OCI-M2 (cell line): ENCODE measurements around the gene PC.

Experiments
- DNase-seq: peaks from one replicate; lab custom pipeline; 2025; ENCODE audit not compliant: unreplicated experiment; lab: John Stamatoyannopoulos, UW

PC gene

DNA sequence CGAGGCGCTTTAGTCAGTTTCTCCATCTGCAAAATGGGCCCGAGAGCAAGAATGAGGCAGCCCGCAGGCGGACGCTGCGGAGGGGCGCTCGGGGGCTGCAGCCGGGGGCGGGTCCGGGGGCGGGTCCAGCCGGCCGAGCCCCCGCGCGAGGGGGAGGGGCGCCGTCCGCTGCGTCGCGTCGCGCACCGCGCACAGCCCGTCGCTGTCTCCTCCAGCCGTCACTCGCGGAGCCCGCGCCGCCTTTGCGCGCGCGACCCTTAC lies 282 bp downstream of the PC start:
- no peak for DNase-seq

DNA sequence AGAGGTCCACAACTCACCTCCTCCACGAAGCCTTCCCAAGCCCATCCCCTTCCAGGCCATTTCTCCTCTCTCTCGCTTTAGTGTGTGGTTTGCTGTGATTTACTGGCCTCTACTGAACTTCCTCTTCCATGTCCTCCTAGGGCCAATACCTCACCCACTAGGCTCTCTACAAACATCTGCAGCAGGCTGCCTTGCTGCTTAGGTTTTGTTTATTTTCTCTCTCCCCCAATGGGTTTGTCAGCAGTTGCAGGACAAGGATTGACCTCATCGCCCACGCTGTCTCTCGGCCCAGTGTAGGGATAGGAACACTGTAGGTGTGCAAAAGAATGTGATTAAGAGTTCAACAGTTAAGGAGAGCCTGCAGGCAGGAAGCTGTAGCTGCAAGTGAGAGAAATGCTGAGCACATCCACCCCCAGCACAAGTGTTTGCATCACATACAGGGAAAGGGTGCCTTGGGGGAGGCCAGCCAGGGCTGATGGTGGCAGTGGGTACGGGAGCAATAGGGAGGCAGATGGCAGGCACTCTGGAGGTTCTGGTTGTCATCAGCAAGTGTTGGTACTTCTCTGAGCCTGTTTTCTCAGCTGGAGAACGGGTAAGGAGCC lies 1.4 kb downstream of the PC start:
- DNase-seq = no peak

DNA sequence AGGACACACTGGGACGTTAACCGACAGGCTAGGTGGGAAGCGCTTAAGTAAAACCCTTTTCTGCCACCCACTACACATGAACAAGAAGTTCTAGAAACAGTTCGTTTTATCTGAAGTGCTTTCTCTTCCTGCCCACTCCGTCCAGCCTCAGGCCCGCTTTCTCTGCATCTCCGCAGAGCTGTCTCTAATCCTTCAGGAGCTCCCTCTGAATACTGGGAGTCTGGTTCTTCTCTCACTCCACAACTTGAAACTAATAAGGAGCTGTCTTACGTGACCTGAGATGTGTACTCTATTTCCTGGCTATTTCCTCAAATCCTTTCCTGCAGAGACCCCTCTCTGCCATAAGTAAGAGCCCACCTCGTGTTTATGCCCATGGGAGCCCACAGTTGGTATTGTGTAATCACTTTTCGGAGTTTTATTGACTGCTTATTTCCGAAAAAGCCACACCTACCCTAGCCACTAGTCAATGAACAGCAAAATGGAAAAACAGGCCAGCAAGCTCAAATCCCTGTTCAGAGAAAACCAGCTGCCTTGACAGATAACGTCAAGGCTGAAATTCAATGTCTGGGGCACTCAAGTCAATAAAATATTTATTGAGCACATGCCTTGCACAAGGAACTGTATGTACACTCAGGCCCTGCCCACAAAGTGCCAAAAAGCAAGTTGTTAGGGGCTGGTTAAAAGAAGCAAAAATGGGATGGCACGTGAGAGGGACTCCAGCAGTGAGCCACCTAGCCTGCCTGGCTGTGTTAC lies 4.9 kb downstream of the PC start:
- no peak for DNase-seq

DNA sequence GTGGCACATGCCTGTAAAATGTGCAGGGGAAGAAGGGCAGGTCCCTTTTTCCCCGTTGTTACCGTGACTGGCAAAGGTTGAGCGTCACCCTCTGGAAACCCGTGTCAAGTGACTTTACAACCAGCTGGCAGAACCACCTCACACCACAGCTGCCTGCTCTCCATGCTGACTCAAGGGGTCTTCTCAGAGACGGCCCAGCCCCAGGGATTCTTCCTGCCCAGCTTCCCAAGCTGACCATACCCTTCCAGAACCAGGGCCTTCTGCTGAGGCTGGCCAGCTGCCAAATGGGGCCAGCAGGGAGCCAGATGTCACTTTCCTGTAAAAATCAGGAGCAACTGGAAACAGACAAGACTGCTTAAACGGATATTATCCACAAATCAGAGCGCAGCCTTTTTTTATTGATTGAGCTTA lies 6.3 kb downstream of the PC start:
- no peak for DNase-seq

DNA sequence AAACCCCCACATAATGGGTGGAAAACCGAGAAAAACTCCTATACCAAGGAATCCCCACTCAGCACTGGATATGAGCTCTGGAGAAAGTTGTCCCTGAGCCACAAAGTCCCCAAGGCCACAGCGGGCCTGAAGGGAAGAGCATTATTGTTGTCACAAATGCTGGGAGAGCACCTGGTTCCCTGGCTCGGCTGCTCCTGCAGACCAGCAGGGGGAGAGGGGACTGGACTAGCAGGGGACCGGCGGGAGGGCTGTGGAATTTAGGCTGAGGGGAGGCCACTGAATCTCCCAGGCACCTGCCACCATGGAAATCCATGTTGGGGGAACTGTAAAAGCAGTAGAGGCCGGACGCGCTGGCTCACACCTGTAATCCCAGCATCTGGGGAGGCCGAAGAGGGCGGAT lies 7.0 kb downstream of the PC start:
- DNase-seq = no peak

DNA sequence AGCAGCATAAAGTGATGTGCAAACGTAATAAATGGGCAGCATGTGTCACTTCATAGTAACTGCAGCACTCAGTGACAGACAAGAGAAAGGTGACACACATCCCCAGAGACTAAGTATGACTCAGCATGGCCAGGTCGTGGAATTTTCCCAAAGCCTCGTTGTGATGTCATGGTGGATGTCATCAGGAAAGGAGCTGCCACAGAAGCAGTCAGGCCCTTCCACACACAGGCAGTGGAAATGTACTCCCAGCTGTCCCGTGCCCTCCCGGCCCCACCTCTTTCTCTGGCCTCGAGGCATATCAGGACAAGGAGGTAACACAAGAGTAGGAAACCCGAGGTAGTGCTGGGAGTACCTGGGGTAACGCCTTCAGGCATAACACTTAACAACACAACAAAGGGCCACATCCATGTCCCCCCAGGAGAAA lies 8.1 kb downstream of the PC start:
- DNase-seq = no peak

DNA sequence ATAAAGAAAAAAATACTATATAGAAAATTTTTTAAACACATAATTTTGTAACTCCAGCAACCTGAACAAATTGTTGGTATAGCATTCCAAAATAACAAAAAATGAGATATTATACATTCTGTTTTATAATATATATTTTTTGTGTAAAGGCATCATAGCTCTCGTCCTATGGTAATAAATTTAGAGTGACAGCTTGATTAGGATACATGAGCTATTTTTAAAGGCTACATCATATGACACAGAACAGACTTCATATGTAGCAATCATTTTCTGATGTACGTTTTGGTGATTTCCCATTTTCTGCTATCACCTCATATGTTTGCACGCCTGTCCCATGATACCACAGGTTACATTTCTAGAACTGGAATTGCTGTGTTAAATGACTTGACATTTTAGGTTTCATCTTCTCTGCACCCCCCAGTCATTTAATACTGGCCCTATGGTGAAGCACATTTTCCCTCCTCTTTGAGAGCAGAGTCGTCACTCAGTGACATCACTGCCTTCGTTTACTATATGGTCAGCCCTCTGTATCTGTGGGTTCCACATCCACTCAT lies 19.5 kb downstream of the PC start:
- DNase-seq = no peak

DNA sequence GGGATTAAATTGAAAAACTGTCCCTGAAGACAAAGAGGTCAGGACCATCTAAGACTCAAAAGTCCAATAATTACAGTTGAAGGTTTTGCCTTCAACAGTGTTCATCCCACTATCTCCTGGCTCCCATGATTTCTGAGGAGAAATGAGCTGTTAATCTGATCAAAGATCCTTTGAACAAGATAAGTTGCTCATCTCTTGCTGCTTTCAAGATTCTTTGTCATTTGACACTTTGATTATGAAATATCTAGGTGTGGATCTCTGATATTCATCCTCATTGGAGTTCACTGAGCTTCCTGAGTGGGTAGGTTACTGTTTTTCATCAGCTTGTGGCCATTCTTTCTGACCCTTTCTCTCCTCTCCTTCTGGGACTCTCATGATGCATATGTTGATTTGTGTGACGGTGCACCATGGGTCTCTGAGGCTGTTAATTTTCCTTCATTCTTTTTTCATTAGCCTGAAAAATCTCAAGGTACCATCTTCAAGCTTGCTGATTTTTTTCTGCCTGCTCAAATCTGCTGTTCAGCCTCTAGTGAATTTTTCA lies 20.9 kb downstream of the PC start:
- DNase-seq = no peak

DNA sequence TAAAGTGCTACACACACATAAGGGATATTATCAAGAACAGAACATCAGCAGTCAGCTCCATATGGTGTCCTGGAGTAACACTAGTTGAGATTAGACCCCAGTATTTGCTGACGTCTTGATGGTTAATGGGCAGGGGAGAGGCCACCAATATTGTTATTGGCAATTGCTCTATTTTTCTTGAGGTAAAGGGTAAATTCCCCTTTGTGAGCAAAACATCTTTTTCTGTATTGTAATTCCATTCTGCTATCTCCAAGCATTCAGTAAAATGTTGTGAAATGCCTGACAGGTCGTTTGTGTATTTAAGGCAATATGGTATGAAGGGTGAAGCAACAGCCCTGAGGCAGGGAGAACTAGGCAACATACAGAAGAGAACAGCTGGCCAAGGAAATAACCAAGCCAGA lies 21.9 kb downstream of the PC start:
- no peak for DNase-seq

DNA sequence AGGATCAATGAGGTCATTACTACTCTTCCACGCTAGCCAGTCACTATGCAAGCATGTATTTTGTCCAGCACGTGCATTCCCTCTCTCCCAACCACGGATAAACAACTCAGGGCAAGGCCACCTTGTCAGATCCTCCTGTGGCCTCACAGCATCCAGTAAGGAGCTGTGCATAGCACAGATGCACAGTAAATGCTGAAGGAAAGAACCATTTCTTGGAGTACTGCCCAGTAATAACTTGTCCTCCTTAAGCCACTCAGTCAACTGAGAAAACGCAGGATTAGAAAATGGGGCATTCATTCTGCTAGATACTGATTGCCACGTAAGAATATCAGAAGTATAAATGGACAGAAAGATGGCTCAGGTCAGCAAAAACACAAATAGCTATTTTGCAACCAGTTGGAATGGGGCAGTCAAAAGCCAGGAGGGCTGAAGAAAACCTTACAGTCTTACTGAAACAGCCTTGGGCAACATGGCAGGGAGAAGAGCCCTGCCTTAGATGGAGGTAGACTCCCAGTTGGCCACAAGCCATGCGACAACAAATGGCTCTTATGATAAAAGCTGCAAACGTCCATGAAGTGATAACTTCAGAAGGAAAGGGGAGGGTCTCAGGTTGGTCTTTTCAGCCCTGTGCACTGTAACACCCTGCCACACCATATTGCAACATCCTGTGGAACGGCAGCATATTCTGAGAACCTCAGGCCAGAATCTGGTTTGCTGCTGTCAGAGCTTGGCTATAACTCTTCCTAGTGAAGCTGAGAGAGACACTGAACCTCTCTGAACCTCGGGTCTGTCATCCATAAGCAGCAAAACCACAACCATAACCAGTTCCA lies 23.0 kb downstream of the PC start:
- DNase-seq = no peak

DNA sequence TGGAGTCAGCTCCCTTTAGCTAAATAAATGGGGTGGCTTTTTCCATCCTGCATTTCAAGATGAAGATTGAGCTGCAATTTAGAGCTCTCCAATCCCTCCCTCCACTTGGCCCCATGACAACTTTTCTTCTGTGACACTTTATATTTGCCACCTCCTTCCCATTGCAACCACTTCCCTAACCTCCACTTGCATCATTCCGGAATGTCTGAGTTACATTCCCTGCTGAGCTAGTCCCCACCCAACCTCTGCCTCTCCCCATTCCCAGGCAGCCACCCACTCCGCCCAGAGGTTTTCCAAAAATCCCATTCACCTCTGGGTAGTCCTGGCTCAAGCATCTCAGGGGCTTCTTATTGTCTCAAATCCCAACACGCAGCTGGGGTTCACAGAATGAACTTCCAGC lies 24.7 kb downstream of the PC start:
- DNase-seq = no peak

DNA sequence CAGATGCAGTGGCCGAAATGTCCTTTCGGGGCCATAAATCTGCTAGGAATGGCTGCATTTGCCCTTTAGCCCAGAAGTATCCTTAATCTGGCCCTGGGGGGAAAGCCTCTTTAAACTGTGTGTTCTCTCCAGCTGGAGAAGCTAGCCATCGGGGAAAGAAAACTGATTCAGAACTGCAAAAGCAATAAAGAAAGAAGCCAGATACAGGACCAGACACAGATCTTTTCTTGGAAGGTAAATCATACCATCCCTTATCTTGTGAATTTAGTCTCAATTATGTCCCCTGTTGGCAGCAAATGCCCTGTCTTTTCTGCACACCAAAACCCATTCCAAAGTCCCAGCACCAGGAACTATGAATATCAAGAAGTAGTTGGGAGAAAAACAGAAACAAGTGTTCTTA lies 25.6 kb downstream of the PC start:
- no peak for DNase-seq

DNA sequence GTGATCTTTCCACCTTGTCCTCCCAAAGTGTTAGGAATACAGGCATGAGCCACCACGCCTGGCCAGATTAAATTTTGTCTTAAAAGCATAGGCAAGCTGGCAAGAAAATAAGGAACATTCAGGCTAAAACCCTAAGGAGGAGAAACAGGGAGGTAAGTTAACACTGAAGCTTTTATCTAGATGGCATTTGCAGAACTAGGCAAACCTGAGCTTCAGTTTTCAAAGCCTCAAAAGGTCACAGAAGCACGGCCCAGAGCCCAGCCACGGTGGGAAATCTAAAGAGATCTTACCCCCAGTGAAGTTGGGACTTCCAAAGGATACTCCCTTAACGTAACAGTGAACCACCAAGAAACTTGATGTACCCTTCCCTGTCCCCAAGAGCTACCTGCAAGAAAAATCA lies 28.4 kb downstream of the PC start:
- DNase-seq = no peak

DNA sequence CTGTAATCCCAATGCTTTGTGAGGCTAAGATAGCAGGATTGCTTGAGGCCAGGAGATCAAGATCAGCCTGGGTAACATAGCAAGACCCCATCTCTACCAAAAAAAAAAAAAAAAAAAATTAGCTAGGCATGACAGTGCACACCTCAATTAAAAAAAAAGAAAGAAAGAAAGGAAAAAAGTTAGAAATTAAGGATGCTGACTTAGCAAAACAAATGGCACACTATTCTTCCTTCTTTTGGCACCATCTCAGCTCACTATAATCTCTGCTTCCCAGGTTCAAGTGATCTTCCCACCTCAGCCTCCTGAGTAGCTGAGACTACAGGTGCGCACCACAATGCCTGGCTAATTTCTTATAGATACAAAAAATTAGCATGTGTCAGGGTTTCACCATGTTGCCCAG lies 33.9 kb downstream of the PC start:
- DNase-seq = no peak

DNA sequence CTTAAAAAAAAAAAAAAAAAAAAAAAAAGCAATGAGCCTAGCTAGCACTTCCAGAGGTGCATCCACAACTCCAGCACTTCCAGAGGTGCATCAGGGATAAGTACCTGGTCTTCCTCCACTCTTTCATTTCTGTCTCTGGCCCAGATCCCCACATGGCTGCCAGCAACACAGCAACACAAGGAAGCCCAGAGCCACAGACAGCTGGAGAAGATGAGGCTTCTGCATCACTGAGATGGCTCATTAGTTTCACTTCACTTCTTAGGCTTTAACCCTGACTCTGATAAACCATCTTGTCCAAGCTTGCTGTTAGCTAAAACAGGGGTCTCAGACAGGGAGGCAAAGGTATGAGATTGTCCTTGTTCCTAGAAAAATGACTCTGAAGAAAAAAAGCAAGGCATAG lies 35.6 kb downstream of the PC start:
- DNase-seq = no peak

DNA sequence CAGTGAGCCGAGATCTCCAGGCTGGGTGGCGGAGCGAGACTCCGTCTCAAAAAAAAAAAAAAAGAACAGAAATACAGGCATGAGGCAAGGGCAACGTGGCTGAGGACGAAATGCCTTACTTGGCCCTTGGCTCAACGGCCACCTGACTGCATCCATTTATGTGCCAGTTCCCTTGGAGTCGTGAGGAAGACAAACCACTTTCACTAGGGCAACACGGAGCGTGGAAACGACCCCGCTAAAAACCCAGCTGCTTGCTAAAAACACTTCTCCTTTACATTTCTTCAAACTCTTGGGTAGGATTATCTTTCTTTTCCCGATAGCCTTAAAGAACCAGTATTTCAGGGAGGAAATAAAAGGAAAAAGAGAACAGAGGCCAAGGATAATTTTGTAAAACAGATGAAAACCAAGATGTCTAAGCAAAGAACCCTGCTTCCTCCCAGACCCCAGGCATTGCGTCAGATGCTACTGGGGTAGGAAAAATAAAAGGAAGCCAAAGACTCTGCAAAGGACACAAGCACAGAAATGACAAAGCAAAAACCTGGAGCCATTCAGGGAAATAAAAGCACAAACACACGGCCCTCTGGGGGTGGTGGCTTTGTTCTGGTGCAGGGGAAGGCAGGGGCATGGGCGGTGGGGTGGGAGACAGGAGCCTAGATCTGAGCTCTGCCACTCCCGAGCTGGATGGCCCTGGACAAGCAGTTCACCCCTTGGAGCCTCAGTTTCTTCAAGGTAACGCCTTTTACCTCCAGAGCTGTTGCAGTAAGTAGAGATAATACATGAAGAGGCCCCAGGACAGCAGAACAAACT lies 37.0 kb downstream of the PC start:
- no peak for DNase-seq

DNA sequence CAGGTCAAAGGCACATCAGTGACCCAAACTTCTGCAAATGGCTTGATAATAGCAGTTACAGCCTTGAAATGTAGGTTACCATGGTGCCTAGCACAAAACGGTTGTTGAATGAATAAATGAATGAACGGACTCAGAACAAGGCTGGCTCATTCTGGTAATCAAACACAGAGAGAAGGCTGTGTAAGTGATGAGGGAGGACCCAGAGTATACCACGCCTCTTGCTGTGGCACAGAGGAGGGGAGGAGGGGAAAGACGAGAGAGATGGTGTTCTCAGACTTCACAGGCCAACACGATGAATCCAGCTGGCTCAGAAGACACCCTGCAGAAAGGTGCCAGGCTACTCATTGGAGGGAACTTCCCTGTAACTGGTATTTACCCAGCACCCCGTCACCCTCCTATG lies 38.3 kb downstream of the PC start:
- DNase-seq = no peak

DNA sequence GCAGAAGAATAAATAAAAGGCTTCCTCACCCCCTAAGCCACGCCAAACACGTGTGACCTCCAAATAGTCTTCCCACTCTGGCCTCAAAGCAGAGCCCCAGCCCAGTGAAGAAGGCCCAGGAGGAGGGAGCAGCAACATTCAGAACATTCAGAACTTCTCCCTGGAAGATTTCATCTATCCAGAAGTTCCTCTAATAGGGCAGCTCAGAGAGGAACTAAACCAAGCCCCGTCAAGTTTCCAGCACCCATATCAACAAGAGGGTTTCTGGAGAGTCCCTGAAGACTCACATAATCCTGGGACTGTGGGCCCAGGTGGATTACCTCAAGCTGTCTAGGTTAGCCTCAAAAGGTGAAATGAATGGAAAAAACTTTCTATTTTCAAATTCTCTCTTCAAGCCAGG lies 39.4 kb downstream of the PC start:
- no peak for DNase-seq

DNA sequence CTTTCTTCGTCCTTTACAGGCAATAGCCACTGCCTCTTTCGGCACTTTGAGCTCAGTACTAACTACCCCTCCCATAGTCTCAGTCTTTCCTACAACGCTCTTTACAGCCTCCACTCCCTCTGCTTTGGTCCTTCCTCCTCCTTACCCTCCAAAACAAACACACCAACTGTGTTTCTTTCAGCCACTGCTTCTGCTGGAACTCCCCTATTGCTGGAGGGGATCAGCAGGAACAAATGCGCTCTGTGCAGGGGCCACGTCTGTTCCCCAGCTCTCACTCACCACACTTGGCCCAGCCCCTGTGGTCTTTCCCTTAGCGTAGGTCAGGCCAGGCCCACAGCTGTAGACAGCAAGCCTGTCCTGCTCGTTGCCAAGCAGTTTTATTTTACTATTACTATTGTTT lies 42.3 kb downstream of the PC start:
- no peak for DNase-seq

DNA sequence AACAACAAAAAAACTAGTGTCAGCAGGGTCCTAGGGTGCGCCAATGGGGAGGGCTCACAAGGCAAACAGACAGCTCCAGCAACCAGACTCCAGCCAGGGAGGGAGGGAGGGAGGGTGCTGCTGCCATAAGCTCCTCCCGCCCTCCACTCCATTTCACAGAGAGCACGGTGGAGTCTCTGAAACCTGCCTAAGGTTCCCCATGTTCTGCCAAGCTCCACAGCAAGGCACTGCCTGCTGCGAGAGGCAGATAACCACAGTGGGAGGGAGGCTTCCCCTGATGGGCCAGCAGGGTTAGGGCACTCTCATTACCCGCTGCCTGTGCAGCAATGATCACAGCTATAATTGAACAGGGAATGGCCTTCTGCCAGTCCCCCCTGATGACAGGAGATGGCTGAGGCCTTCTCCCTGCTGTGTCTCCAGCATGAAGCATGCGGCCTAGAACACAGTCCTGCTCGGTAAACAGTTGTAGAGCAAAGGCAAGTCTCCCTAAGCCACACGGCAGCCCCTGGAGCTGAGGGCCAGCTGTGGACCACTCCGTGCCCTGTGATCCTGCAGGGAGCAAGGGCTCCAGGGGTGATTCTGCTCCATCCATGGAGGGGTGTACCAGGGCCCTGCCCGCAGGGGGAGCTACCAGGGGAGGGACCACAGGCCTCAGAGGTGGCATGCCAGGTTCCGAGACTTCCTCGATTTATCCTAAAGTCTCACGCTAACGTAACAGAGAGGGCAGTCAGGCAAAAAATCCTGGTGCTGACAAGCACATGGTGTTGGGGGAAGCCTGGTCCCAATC lies 42.9 kb downstream of the PC start:
- no peak for DNase-seq
